CD14-positive monocyte (primary cell): ENCODE data around the gene RAP1B. TPM values are rescaled to one million over a fixed set of nuclear protein-coding genes. Genes with fewer than 3 reads are reported as not detected.

Experiments
- DNase-seq, 3 donors: peaks; one replicate each; pipeline ENCODE4 v3.0.0-alpha.2; 2011 to 2022
- H2AFZ ChIP-seq: 2 replicates; pipeline ENCODE4 v1.6.0; 2012; ENCODE audit warnings: mild to moderate bottlenecking, low read depth, low read length, inconsistent platforms; ENCODE audit not compliant: insufficient read depth, poor library complexity, severe bottlenecking
- H3K27ac ChIP-seq, 2 donors: 1 replicate in 1 of 2; 2 replicates in 1 of 2; pipeline ENCODE4 v1.5.1; 2012 to 2013; ENCODE audit warnings: low read length in 2 of 2, control low read depth in 1 of 2, inconsistent platforms in 1 of 2, low read depth in 1 of 2, mild to moderate bottlenecking in 1 of 2
- H3K27me3 ChIP-seq, 2 donors: one replicate each; pipeline versions ENCODE4 v1.6.0 to v1.6.1; 2011 to 2013; ENCODE audit warnings: low read length in 2 of 2; ENCODE audit not compliant: control insufficient read depth in 2 of 2, insufficient read depth in 2 of 2
- H3K36me3 ChIP-seq, 2 donors: replicated peaks in 1 of 2; 1 replicate in 1 of 2; 2 replicates in 1 of 2; pipeline versions ENCODE4 v1.5.1 to v1.6.1; 2012 to 2013; ENCODE audit warnings: low read length in 2 of 2, control low read depth in 1 of 2, inconsistent platforms in 1 of 2, mild to moderate bottlenecking in 1 of 2; ENCODE audit not compliant: insufficient read depth in 2 of 2, control insufficient read depth in 1 of 2
- H3K4me1 ChIP-seq, 2 donors: 1 replicate in 1 of 2; 2 replicates in 1 of 2; pipeline versions ENCODE4 v1.5.1 to v1.6.1; 2012 to 2013; ENCODE audit warnings: low read length in 2 of 2, control low read depth in 1 of 2, inconsistent platforms in 1 of 2, mild to moderate bottlenecking in 1 of 2, moderate library complexity in 1 of 2; ENCODE audit not compliant: insufficient read depth in 2 of 2, control insufficient read depth in 1 of 2
- H3K4me2 ChIP-seq: replicated peaks from 2 replicates; pipeline ENCODE3; 2012; ENCODE audit warnings: low read length, moderate library complexity, mild to moderate bottlenecking; ENCODE audit not compliant: poor library complexity, severe bottlenecking; ENCODE audit errors: extremely low read depth
- H3K4me3 ChIP-seq, 3 experiments: fragments of 200-600 bp in 1 of 3; sonication (generic) in 1 of 3; replicated peaks in 1 of 3; 1 replicate in 2 of 3; 2 replicates in 1 of 3; pipeline ENCODE4 v1.5.1; 2011 to 2013; ENCODE audit warnings: low read length in 3 of 3, mild to moderate bottlenecking in 3 of 3, control low read depth in 2 of 3, low read depth in 2 of 3, inconsistent platforms in 1 of 3, moderate library complexity in 1 of 3
- H3K79me2 ChIP-seq: 2 replicates; pipeline ENCODE4 v1.6.0; 2012; ENCODE audit warnings: mild to moderate bottlenecking, control low read depth, inconsistent platforms, low read length, moderate library complexity; ENCODE audit not compliant: insufficient read depth
- H3K9ac ChIP-seq: 2 replicates; pipeline ENCODE4 v1.6.0; 2017; ENCODE audit warnings: low read length, mild to moderate bottlenecking; ENCODE audit not compliant: insufficient read depth, poor library complexity, severe bottlenecking
- H3K9me3 ChIP-seq, 2 donors: replicated peaks in 1 of 2; 1 replicate in 1 of 2; 2 replicates in 1 of 2; pipeline versions ENCODE4 v1.5.1 to v1.6.1; 2012 to 2013; ENCODE audit warnings: low read length in 2 of 2, control low read depth in 1 of 2; ENCODE audit not compliant: control insufficient read depth in 1 of 2, insufficient read depth in 1 of 2
- H4K20me1 ChIP-seq: 2 replicates; pipeline ENCODE4 v1.6.0; 2012; ENCODE audit warnings: mild to moderate bottlenecking, low read length, control low read depth, moderate library complexity; ENCODE audit not compliant: insufficient read depth
- H3K27ac Mint-ChIP-seq, 7 donors: one replicate each; pipeline ENCODE4 v1.8.0; 2020; ENCODE audit warnings: mild to moderate bottlenecking in 7 of 7, mixed read lengths in 7 of 7, moderate library complexity in 6 of 7, inconsistent platforms in 2 of 7
- H3K27me3 Mint-ChIP-seq, 3 donors: one replicate each; pipeline ENCODE4 v1.8.0; 2021 to 2022; ENCODE audit warnings: low read depth in 3 of 3, mild to moderate bottlenecking in 3 of 3, mixed read lengths in 3 of 3, moderate library complexity in 3 of 3, inconsistent platforms in 1 of 3
- H3K36me3 Mint-ChIP-seq, 2 donors: one replicate each; pipeline ENCODE4 v1.8.0; 2020; ENCODE audit warnings: mixed read lengths in 2 of 2, inconsistent platforms in 1 of 2, mild to moderate bottlenecking in 1 of 2
- H3K4me1 Mint-ChIP-seq: one replicate; pipeline ENCODE4 v1.8.0; 2020; ENCODE audit warnings: mild to moderate bottlenecking, mixed read lengths
- H3K4me3 Mint-ChIP-seq, 2 donors: one replicate each; pipeline ENCODE4 v1.8.0; 2020; ENCODE audit warnings: mild to moderate bottlenecking in 2 of 2, mixed read lengths in 2 of 2, moderate library complexity in 1 of 2
- H3K9me3 Mint-ChIP-seq, 7 donors: one replicate each; pipeline ENCODE4 v1.8.0; 2020 to 2022; ENCODE audit warnings: mixed read lengths in 7 of 7, mild to moderate bottlenecking in 6 of 7, moderate library complexity in 6 of 7, inconsistent platforms in 2 of 7
- CTCF ChIP-seq: fragments of 200-600 bp; IDR thresholded peaks from one replicate; pipeline ENCODE4 v1.8.0; 2022; ENCODE audit warnings: antibody characterized with exemption, mild to moderate bottlenecking
- WGBS: methylation state at CpG from one replicate; pipeline ENCODE4 v1.1.5; 2013; ENCODE audit warnings: missing lambda C conversion rate; ENCODE audit not compliant: insufficient coverage; 5-methylcytosine and 5-hydroxymethylcytosine counted together
- intact Hi-C, 2 donors: fragments of 100-400 bp; cut with micrococcal nuclease; formaldehyde crosslinking; loops; one replicate each; pipeline versions ENCODE4 v1.15.0 to v1.15.1; 2023
- polyA plus RNA-seq, 3 donors: library from polyadenylated mRNA; depleted of rRNA in 1 of 3; unstranded in 2 of 3; stranded (reverse) in 1 of 3; fragments of 300-500 nt in 2 of 3; fragments of >200 nt in 1 of 3; fragmentation: Illumina TruSeq in 2 of 3; gene quantifications; 1 replicate in 2 of 3; 2 replicates in 1 of 3; pipeline ENCODE4 v1.2.3, GENCODE V29; 2012 to 2021

RAP1B gene
- polyA plus RNA-seq, 3 donors = 153 to 543 (median 461) TPM

GRCh38 chr12:68686595-68687521, 76.2 kb downstream of the RAP1B start, which contains the start of gene NUP107:
Gene NUP107, plus strand, starts transcription at chr12:68686978. Its CDS starts 88 bp downstream, at chr12:68687066.
- H3K79me2 ChIP-seq = peaks cover 34% of the 10 kb centered on the region
- no peaks in the 10 kb centered on the region for H3K9me3 Mint-ChIP-seq
- TF ChIP-seq CTCF = no peak
- H3K27me3 Mint-ChIP-seq = no peaks in the 10 kb centered on the region
- WGBS = 0% methylated on average over 21 of the region's 44 CpGs
- H2AFZ ChIP-seq = peak within 1 kb of the TSS; percentile 96
- peaks cover 11 to 14% of the 10 kb centered on the region in 2 donors for H3K36me3 Mint-ChIP-seq
- no peaks in the 10 kb centered on the region for H3K9me3 ChIP-seq
- H3K4me2 ChIP-seq = peak within 1 kb of the TSS; percentile 83
- peak within 1 kb of the TSS; percentile 85 to 95 (median 92) for H3K27ac Mint-ChIP-seq
- no peaks in the 10 kb centered on the region for H3K27me3 ChIP-seq
- intact Hi-C loops = no loop called here
- peak within 1 kb of the TSS; percentile 92 to 97 for H3K4me3 Mint-ChIP-seq
- peak within 1 kb of the TSS; percentile 66 to 96 (median 94) for H3K4me3 ChIP-seq
- H3K27ac ChIP-seq = peak within 1 kb of the TSS; percentile 54 to 81
- H4K20me1 ChIP-seq = no peaks in the 10 kb centered on the region
- H3K4me1 Mint-ChIP-seq = peaks cover 15% of the 10 kb centered on the region
- peaks cover 15 to 19% of the 10 kb centered on the region in 2 donors for H3K4me1 ChIP-seq
- H3K9ac ChIP-seq = peak within 1 kb of the TSS; percentile 73
- peak; percentile 95 to 100 (median 97) for DNase-seq
- peaks cover 14 to 17% of the 10 kb centered on the region in 2 donors for H3K36me3 ChIP-seq

GRCh38 chr12:68695454-68695853, 84.8 kb downstream of the RAP1B start:
- no peaks in the 10 kb centered on the region for H3K9me3 ChIP-seq
- no peak for TF ChIP-seq CTCF
- no peak overlapping the region for H3K9ac ChIP-seq
- DNase-seq = no peak
- H3K36me3 Mint-ChIP-seq = peaks cover 67 to 80% of the 10 kb centered on the region in 2 donors
- no peaks in the 10 kb centered on the region for H3K79me2 ChIP-seq
- no peak overlapping the region for H3K27ac ChIP-seq
- H3K27me3 Mint-ChIP-seq = no peaks in the 10 kb centered on the region
- no peaks in the 10 kb centered on the region for H3K9me3 Mint-ChIP-seq
- intact Hi-C loops = no loop called here
- no peak overlapping the region for H3K4me3 Mint-ChIP-seq
- H3K4me3 ChIP-seq = no peak overlapping the region
- H3K27me3 ChIP-seq = no peaks in the 10 kb centered on the region
- H3K4me1 ChIP-seq = no peaks in the 10 kb centered on the region
- no peak overlapping the region for H3K4me2 ChIP-seq
- H2AFZ ChIP-seq = no peak overlapping the region
- H3K4me1 Mint-ChIP-seq = no peaks in the 10 kb centered on the region
- H4K20me1 ChIP-seq = no peaks in the 10 kb centered on the region
- H3K27ac Mint-ChIP-seq = no peak overlapping the region
- H3K36me3 ChIP-seq = peaks cover 70 to 88% of the 10 kb centered on the region in 2 donors
